ENCODE measurements around the gene PRSS1.

GRCh38 chr7:142745745-142746144, 3.5 kb upstream of the PRSS1 start:
- TF ChIP-seq EZH2 (IDR thresholded peaks at IDR 0.05; ENCODE audit: low read depth, unreplicated experiment) = no peak
- TF ChIP-seq POLR2AphosphoS5 (IDR thresholded peaks at IDR 0.05; ENCODE audit: low read depth) = no peak
- no peak for TF ChIP-seq CTCF (conservative IDR thresholded peaks at IDR 0.05; ENCODE audit: low read depth in 2 of 2)
- TF ChIP-seq EZH2phosphoT487 (IDR thresholded peaks at IDR 0.05; ENCODE audit: unreplicated experiment) = no peak
- no peak for TF ChIP-seq CREB1 (CRISPR knock-in tag; IDR thresholded peaks at IDR 0.05; ENCODE audit: low read depth)
- TF ChIP-seq JUNB (IDR thresholded peaks at IDR 0.05; ENCODE audit: unreplicated experiment) = no peak
- no peak for TF ChIP-seq REST (IDR thresholded peaks at IDR 0.05; ENCODE audit: unreplicated experiment)

Measured in GM23338 (cell line).